Karpas-422 (cell line): Measurements from ENCODE around the gene SLC23A1. TPM values are rescaled to one million over a fixed set of nuclear protein-coding genes. Genes with fewer than 3 reads are reported as not detected.

Source experiments
- DNase-seq: peaks from one replicate; pipeline ENCODE4 v3.0.0-alpha.2; 2015
- H2AFZ ChIP-seq: fragments of 200-600 bp; sonication (generic); 2 replicates; pipeline ENCODE4 v1.6.1; 2014; ENCODE audit warnings: antibody characterized with exemption, low read length, mixed read lengths
- H3K27ac ChIP-seq: fragments of 200-600 bp; sonication (generic); 2 replicates; pipeline ENCODE4 v1.5.1; 2014; ENCODE audit warnings: mild to moderate bottlenecking, low read length, moderate library complexity
- H3K27me3 ChIP-seq: fragments of 200-600 bp; sonication (generic); 2 replicates; pipeline ENCODE4 v1.6.1; 2014; ENCODE audit warnings: low read length, mixed read lengths
- H3K36me3 ChIP-seq: fragments of 200-600 bp; sonication (generic); 2 replicates; pipeline ENCODE4 v1.6.1; 2014; ENCODE audit warnings: low read length, mixed read lengths; ENCODE audit not compliant: insufficient read depth
- H3K4me1 ChIP-seq: fragments of 200-600 bp; sonication (generic); 2 replicates; pipeline ENCODE4 v1.6.1; 2014; ENCODE audit warnings: mild to moderate bottlenecking, low read length, mixed read lengths
- H3K4me2 ChIP-seq: fragments of 200-600 bp; sonication (generic); 2 replicates; pipeline ENCODE4 v1.6.1; 2014; ENCODE audit warnings: low read length, low read depth, mild to moderate bottlenecking; ENCODE audit not compliant: poor library complexity, severe bottlenecking
- H3K4me3 ChIP-seq: fragments of 200-600 bp; sonication (generic); 2 replicates; pipeline ENCODE4 v1.5.1; 2014; ENCODE audit warnings: mild to moderate bottlenecking, antibody characterized with exemption, low read length, mixed read lengths
- H3K79me2 ChIP-seq: fragments of 200-600 bp; sonication (generic); 2 replicates; pipeline ENCODE4 v1.6.1; 2014; ENCODE audit warnings: mild to moderate bottlenecking, low read length, mixed read lengths
- H3K9ac ChIP-seq: fragments of 200-600 bp; sonication (generic); 2 replicates; pipeline ENCODE4 v1.6.0; 2014; ENCODE audit warnings: low read length
- H3K9me2 ChIP-seq: fragments of 200-600 bp; sonication (generic), shearing (Covaris generic); replicated peaks from 2 replicates; pipeline ENCODE4 v1.6.0; 2014; ENCODE audit warnings: mild to moderate bottlenecking, low read length, moderate library complexity; ENCODE audit not compliant: insufficient read depth
- H3K9me3 ChIP-seq: fragments of 300-700, 200-600 bp; sonication (generic); 2 replicates; pipeline ENCODE4 v1.6.1; 2014; ENCODE audit warnings: low read length, mixed read lengths
- H4K20me1 ChIP-seq: fragments of 200-600 bp; sonication (generic); 2 replicates; pipeline ENCODE4 v1.6.1; 2014; ENCODE audit warnings: mild to moderate bottlenecking, antibody characterized with exemption, low read length, low read depth; ENCODE audit not compliant: insufficient read depth
- total RNA-seq: library from RNA; depleted of rRNA; stranded (reverse); fragments of >200 nt; shearing (Covaris generic); gene quantifications from 2 replicates; pipeline ENCODE4 v1.2.3, GENCODE V29; 2014; ENCODE audit warnings: low replicate concordance

SLC23A1 gene
- total RNA-seq, 1 experiment from 2014 or later = not detected

DNA sequence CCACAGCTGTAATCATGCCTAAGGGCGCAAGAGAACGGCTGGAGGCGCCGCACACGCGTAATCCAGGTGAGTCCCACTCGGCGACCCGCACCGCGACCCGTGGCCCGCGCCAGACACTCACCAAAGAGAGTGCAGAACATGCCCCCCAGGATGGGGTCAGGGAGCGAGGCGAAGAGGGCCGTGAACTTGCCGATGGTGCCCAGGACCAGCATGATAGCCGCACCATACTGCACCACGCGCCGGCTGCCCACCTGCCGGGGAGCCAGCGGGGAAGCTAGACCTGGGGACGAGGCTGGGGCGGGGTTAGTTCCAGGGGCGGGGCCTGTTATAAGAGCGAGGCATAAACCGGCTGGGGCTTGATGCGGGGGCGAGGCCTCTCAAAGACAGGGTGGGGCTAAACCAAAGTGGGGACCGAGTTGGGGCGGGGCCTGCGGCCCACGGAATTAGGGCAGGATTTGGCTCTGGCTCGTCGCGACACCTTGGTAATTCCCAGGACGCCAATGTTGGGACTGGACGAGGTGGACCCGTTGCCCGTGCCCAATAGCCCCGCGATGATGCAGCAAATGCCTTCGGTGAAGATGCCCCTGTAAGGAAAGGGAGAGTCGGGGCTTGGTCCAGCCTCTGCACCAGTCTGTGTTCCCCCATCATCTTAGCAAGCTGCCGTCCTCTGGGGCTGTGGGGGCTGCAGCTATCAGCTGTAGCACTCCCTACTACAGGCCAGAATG lies 4.8 kb downstream of the SLC23A1 start:
- Histone ChIP-seq H3K4me1 (peaks cover 10% of the 10 kb centered on the region), H3K4me3 (no peak overlapping the region), H3K9me2 (no peaks in the 10 kb centered on the region), H2AFZ (no peak overlapping the region), H3K36me3 (no peaks in the 10 kb centered on the region), H3K79me2 (no peaks in the 10 kb centered on the region), H3K27me3 (no peaks in the 10 kb centered on the region), H3K9me3 (no peaks in the 10 kb centered on the region), H3K9ac (no peak overlapping the region), H3K27ac (no peak overlapping the region), H3K4me2 (no peak overlapping the region), H4K20me1 (no peaks in the 10 kb centered on the region)
- DNase-seq = no peak

DNA sequence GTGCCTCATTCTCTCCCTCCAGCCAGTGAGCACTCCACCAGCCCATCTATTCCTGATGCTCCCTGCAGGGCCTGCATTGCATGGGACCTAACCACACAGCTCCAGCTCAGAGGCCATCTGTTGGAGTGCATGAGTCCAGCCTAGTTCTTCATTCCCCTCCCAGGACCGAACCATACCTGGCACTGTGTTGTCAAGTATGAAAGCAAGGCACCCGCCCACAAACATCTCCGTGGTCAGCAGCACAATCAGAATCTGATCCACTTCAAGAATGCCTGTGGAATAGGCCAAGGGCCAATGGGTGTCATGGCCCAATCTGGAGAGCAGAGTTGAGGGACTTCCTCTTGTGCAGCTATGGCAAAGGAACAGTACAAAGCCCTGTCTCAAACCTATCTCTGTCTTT lies 5.9 kb downstream of the SLC23A1 start:
- Histone ChIP-seq H2AFZ (no peak overlapping the region), H3K27me3 (no peaks in the 10 kb centered on the region), H3K9ac (no peak overlapping the region), H3K27ac (no peak overlapping the region), H3K4me2 (no peak overlapping the region), H4K20me1 (no peaks in the 10 kb centered on the region), H3K4me1 (peaks cover 4% of the 10 kb centered on the region), H3K36me3 (0 out of 2 replicates have a peak, but pooled peaks cover 4% of the 10 kb centered on the region), H3K9me2 (no peaks in the 10 kb centered on the region), H3K79me2 (no peaks in the 10 kb centered on the region), H3K4me3 (no peak overlapping the region), H3K9me3 (no peaks in the 10 kb centered on the region)
- no peak for DNase-seq

DNA sequence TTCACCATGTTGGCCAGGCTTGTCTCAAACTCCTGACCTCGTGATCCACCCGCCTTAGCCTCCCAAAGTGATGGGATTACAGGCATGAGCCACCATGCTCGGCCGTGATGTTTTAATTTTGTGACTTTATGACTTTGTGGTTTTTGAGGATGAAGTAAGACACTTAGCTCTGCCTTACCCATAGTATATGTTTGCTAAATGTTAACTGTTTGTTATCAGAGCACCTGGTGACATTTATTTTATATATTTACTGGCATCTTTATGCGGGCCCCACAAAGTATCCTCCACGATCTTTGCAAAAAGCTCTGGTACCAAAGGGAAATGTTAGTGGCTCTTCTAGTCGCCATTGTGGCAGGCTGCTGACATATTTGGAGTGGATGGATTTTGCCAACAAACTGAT lies 6.7 kb downstream of the SLC23A1 start:
- H3K27ac ChIP-seq = no peak overlapping the region
- no peak for DNase-seq
- no peaks in the 10 kb centered on the region for H3K27me3 ChIP-seq
- no peaks in the 10 kb centered on the region for H3K79me2 ChIP-seq
- no peaks in the 10 kb centered on the region for H3K4me1 ChIP-seq
- no peak overlapping the region for H2AFZ ChIP-seq
- 0 out of 2 replicates have a peak, but pooled peaks cover 4% of the 10 kb centered on the region for H3K36me3 ChIP-seq
- no peak overlapping the region for H3K9ac ChIP-seq
- no peak overlapping the region for H3K4me3 ChIP-seq
- no peaks in the 10 kb centered on the region for H4K20me1 ChIP-seq
- H3K4me2 ChIP-seq = no peak overlapping the region
- no peaks in the 10 kb centered on the region for H3K9me3 ChIP-seq
- no peaks in the 10 kb centered on the region for H3K9me2 ChIP-seq

DNA sequence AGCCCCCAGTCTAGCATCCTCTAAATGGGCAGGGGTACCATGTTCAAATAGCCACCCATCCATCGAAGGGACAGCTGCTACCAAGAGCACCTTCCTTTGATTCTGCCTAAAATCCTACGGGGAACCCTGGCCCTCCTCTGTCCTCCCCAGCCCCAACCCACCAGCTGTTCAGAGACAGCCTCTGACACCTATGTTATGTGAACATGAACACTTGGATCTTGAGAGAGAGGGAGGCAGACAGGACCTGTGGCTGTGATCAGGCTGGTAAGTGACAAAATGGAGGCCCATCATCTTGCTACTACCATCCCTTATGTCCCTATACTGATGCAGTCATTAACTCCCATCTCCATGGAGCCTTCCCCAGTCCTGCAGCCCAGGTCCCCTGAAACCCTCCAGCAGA lies 8.2 kb downstream of the SLC23A1 start:
- Histone ChIP-seq H3K27ac (no peak overlapping the region), H3K9ac (no peak overlapping the region), H4K20me1 (no peaks in the 10 kb centered on the region), H3K9me3 (no peaks in the 10 kb centered on the region), H3K79me2 (no peaks in the 10 kb centered on the region), H3K9me2 (no peaks in the 10 kb centered on the region), H3K4me2 (no peak overlapping the region), H2AFZ (no peak overlapping the region), H3K36me3 (peaks cover 5% of the 10 kb centered on the region; the same call in 1 of the 2 replicates), H3K27me3 (no peaks in the 10 kb centered on the region), H3K4me1 (no peaks in the 10 kb centered on the region), H3K4me3 (no peak overlapping the region)
- DNase-seq = no peak

DNA sequence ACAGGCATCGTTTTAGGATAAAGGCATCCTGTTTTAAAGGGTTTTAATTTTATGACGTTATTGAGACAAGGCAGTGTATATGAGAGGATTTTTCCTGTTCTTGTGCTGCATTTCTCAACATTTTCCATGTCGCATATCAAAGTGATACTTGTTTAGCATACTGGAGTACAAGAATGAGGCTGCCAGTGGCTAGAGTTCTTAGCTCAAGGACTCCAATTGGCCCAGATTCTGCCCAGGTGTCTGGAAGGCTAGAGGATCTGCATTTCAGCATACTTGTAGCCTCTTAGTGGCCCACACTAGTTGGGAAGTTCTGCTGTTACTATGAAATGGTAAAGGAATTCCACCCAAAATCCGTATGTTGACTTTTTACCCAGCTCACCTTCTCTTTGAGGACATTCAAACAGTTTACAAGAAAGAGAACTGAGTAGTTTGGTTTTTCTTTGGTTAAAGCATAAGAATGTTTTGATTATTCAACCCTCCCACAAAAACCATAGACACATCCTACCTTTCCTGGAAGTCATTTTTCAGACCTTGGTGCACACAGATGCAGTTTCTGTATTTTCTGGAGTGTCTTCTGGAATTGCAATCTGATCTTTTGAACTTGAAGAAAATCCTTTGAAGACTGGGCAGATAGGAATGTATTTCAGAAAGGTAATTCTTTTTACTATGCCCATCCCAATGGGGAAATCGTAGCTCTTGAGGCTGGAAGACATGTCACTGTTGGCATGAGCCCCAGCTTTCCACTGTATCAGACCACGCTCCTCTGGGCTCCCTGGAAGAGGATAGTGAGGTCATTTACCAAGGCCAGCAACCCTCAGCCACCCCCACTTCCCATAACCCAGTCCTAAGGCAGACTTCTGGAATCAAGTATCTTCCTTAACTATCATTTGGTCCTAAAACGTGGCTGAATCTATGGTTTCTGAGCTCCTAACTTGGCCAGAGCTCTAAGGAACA lies 11.3 kb downstream of the SLC23A1 start:
- Histone ChIP-seq H3K27me3 (no peaks in the 10 kb centered on the region), H3K36me3 (peaks cover 22% of the 10 kb centered on the region; the same call in 1 of the 2 replicates), H3K27ac (no peak overlapping the region), H3K9me2 (no peaks in the 10 kb centered on the region), H3K9me3 (no peaks in the 10 kb centered on the region), H3K4me2 (no peak overlapping the region), H4K20me1 (no peaks in the 10 kb centered on the region), H3K9ac (no peak overlapping the region), H3K4me3 (no peak overlapping the region), H3K4me1 (peaks cover 4% of the 10 kb centered on the region; the same call in 1 of the 2 replicates), H2AFZ (no peak overlapping the region), H3K79me2 (no peaks in the 10 kb centered on the region)
- DNase-seq = no peak

GRCh38 chr5:139369181-139369580 lies 13.9 kb downstream of the SLC23A1 start:
- H3K9me2 ChIP-seq = no peaks in the 10 kb centered on the region
- no peaks in the 10 kb centered on the region; the same call in 1 of the 2 replicates for H3K79me2 ChIP-seq
- H3K27ac ChIP-seq = no peak overlapping the region
- H3K4me3 ChIP-seq = no peak overlapping the region
- no peaks in the 10 kb centered on the region for H4K20me1 ChIP-seq
- no peak overlapping the region for H3K4me2 ChIP-seq
- H3K9me3 ChIP-seq = no peaks in the 10 kb centered on the region
- H3K36me3 ChIP-seq = peaks cover 33% of the 10 kb centered on the region; the same call in 1 of the 2 replicates
- no peak for DNase-seq
- H3K4me1 ChIP-seq = peaks cover 4% of the 10 kb centered on the region; the same call in 1 of the 2 replicates
- no peak overlapping the region for H3K9ac ChIP-seq
- no peak overlapping the region for H2AFZ ChIP-seq
- H3K27me3 ChIP-seq = no peaks in the 10 kb centered on the region

DNA sequence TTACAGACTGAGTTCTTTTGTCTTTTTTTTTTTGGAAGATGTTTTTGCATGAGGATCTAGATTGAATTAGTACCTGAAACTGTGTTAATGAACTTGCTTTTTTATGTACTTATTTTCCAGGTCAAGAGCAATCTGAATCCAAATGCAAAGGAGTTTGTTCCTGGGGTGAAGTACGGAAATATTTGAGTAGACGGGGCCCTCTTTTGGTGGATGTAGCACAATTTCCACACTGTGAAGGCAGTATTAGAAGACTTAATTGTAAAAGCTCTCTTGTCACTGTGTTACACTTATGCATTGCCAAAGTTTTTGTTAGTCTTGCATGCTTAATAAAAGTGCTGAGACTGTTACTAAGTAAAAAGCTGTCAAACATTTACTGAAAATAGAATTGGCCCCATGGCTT lies 14.5 kb downstream of the SLC23A1 start:
- Histone ChIP-seq H3K4me2 (no peak overlapping the region), H3K4me1 (peaks cover 4% of the 10 kb centered on the region; the same call in 1 of the 2 replicates), H3K4me3 (no peak overlapping the region), H4K20me1 (peaks cover 5% of the 10 kb centered on the region; the same call in 1 of the 2 replicates), H3K79me2 (peaks cover 4% of the 10 kb centered on the region), H3K27me3 (no peaks in the 10 kb centered on the region), H3K27ac (no peak overlapping the region), H3K36me3 (peaks cover 38% of the 10 kb centered on the region), H3K9me2 (no peaks in the 10 kb centered on the region), H3K9ac (no peak overlapping the region), H3K9me3 (no peaks in the 10 kb centered on the region), H2AFZ (no peak overlapping the region)
- DNase-seq = no peak

DNA sequence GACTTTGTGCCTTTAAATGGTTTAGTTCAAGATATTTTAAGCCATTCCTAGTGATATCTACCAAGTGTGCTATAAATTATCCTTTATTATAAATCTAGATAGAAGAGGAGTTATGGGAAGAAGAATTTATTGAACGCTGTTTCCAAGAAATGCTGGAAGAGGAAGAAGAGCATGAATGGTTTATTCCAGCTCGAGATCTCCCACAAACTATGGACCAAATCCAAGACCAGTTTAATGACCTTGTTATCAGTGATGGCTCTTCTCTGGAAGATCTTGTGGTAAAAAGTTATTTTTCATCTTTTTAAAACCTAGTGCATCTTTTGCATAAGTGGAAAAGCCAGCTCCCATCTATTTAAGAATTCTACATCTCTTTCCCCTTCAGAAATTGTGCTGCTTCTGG lies 18.6 kb downstream of the SLC23A1 start:
- peaks cover 13% of the 10 kb centered on the region for H4K20me1 ChIP-seq
- H3K79me2 ChIP-seq = peaks cover 41% of the 10 kb centered on the region
- peaks cover 34% of the 10 kb centered on the region for H3K36me3 ChIP-seq
- peaks cover 4% of the 10 kb centered on the region; the same call in 1 of the 2 replicates for H3K4me1 ChIP-seq
- H3K9me2 ChIP-seq = no peaks in the 10 kb centered on the region
- no peak overlapping the region for H2AFZ ChIP-seq
- no peaks in the 10 kb centered on the region for H3K9me3 ChIP-seq
- H3K27me3 ChIP-seq = no peaks in the 10 kb centered on the region
- no peak for DNase-seq
- no peak overlapping the region for H3K4me2 ChIP-seq
- H3K27ac ChIP-seq = no peak overlapping the region
- H3K4me3 ChIP-seq = no peak overlapping the region
- no peak overlapping the region for H3K9ac ChIP-seq
